GM04504 (cell line): Measurements from ENCODE around the gene YWHAG.
"Not testable (repeated sequence)": the region's sequence is repeated elsewhere in the genome, so short reads cannot be mapped to it uniquely, and the experiment has no call there.

Experiments used
- DNase-seq: peaks from one replicate; pipeline ENCODE4 v3.0.0-alpha.2; 2012; ENCODE audit warnings: low read depth

YWHAG gene

GRCh38 chr7:76347710-76348109 lies 11.1 kb downstream of the YWHAG start:
- no peak for DNase-seq

GRCh38 chr7:76346778-76347177 lies 12.0 kb downstream of the YWHAG start:
- DNase-seq = no peak

- DNase-seq = no peak
These were observed 12.7 kb downstream of the YWHAG start for GRCh38 chr7:76346097-76346496.

- no peak for DNase-seq
These were observed 14.9 kb downstream of the YWHAG start for GRCh38 chr7:76343931-76344321.

GRCh38 chr7:76343294-76343930 lies 15.4 kb downstream of the YWHAG start:
- no peak for DNase-seq

GRCh38 chr7:76342222-76342621 lies 16.6 kb downstream of the YWHAG start:
- DNase-seq = no peak

GRCh38 chr7:76340617-76341131 lies 18.1 kb downstream of the YWHAG start:
- no peak for DNase-seq

GRCh38 chr7:76338298-76339084 lies 20.3 kb downstream of the YWHAG start:
- no peak for DNase-seq

- no peak for DNase-seq
These were observed 21.6 kb downstream of the YWHAG start for GRCh38 chr7:76337147-76337546.

- DNase-seq = no peak
These were observed 22.7 kb downstream of the YWHAG start for GRCh38 chr7:76336094-76336493.

GRCh38 chr7:76335417-76335816 lies 23.4 kb downstream of the YWHAG start:
- not testable (repeated sequence) for DNase-seq

- no peak for DNase-seq
These were observed 24.3 kb downstream of the YWHAG start for GRCh38 chr7:76334320-76334967.

GRCh38 chr7:76333511-76334101 lies 25.2 kb downstream of the YWHAG start:
- no peak for DNase-seq

GRCh38 chr7:76332078-76332477 lies 26.7 kb downstream of the YWHAG start:
- no peak for DNase-seq

- DNase-seq = no peak
These were observed 28.1 kb downstream of the YWHAG start for GRCh38 chr7:76330673-76331072.

GRCh38 chr7:76330261-76330660 lies 28.5 kb downstream of the YWHAG start:
- no peak for DNase-seq

GRCh38 chr7:76329479-76329878 lies 29.3 kb downstream of the YWHAG start:
- DNase-seq = no peak

- DNase-seq = no peak
These were observed 30.4 kb downstream of the YWHAG start for GRCh38 chr7:76328389-76328788.

GRCh38 chr7:76327610-76328009 lies 31.2 kb downstream of the YWHAG start:
- no peak for DNase-seq

- DNase-seq = no peak
These were observed 32.1 kb downstream of the YWHAG start for GRCh38 chr7:76326646-76327233.

GRCh38 chr7:76325811-76326210 lies 33.0 kb downstream of the YWHAG start:
- no peak for DNase-seq

- no peak for DNase-seq
These were observed 33.7 kb downstream of the YWHAG start for GRCh38 chr7:76325092-76325491.
